ENCODE results near the gene RFPL3.
"Not testable (repeated sequence)": the region's sequence is repeated elsewhere in the genome, so short reads cannot be mapped to it uniquely, and the experiment has no call there.

The RFPL3 gene

GRCh38 chr22:32353292-32353691, 4.4 kb upstream of the RFPL3 start:
- no peak overlapping the region for H3K4me3 ChIP-seq (ENCODE audit: low read length)
- no peak for DNase-seq (ENCODE audit: low read depth)
- no peak for TF ChIP-seq CTCF (conservative IDR thresholded peaks at IDR 0.05; ENCODE audit: low read depth, low read length)

- H3K4me3 ChIP-seq (ENCODE audit: low read length): no peak overlapping the region
- no peak for DNase-seq (ENCODE audit: low read depth)
- TF ChIP-seq CTCF (conservative IDR thresholded peaks at IDR 0.05; ENCODE audit: low read depth, low read length): no peak
Observed at GRCh38 chr22:32353840-32354239, 3.8 kb upstream of the RFPL3 start.

- no peak for TF ChIP-seq CTCF (conservative IDR thresholded peaks at IDR 0.05; ENCODE audit: low read depth, low read length)
- DNase-seq (ENCODE audit: low read depth): no peak
- H3K4me3 ChIP-seq (ENCODE audit: low read length): no peak overlapping the region
Observed at GRCh38 chr22:32354360-32355351, 3.0 kb upstream of the RFPL3 start.

- TF ChIP-seq CTCF (conservative IDR thresholded peaks at IDR 0.05; ENCODE audit: low read depth, low read length): peak; percentile 23
- DNase-seq (ENCODE audit: low read depth): no peak
- no peak overlapping the region for H3K4me3 ChIP-seq (ENCODE audit: low read length)
Observed at GRCh38 chr22:32355760-32356159, 1.9 kb upstream of the RFPL3 start.

GRCh38 chr22:32360096-32360495, 2.4 kb downstream of the RFPL3 start:
- H3K4me3 ChIP-seq (ENCODE audit: low read length); DNase-seq (ENCODE audit: low read depth): not testable (repeated sequence)

- TF ChIP-seq CTCF (conservative IDR thresholded peaks at IDR 0.05; ENCODE audit: low read depth, low read length): no peak
- no peak for DNase-seq (ENCODE audit: low read depth)
- no peak overlapping the region for H3K4me3 ChIP-seq (ENCODE audit: low read length)
Observed at GRCh38 chr22:32361257-32361656, 3.6 kb downstream of the RFPL3 start.

GRCh38 chr22:32364210-32364609, 6.5 kb downstream of the RFPL3 start:
- no peak for DNase-seq (ENCODE audit: low read depth)
- no peak for TF ChIP-seq CTCF (conservative IDR thresholded peaks at IDR 0.05; ENCODE audit: low read depth, low read length)
- H3K4me3 ChIP-seq (ENCODE audit: low read length): no peak overlapping the region
